ENCODE data around the gene PRDM12. TPM values are rescaled to one million over a fixed set of nuclear protein-coding genes. Genes with fewer than 3 reads are reported as not detected.

Gene PRDM12
- total RNA-seq, 1 donor from 2014 or later, result not detected

- DNase-seq (ENCODE audit: extremely low read depth, low read depth, low spot score), result no peak
These were observed 28.4 kb upstream of the PRDM12 start for GRCh38 chr9:130635721-130636647.

- DNase-seq (ENCODE audit: extremely low read depth, low read depth, low spot score), result no peak
These were observed 27.8 kb upstream of the PRDM12 start for GRCh38 chr9:130636648-130637020.

GRCh38 chr9:130638284-130639123, 25.9 kb upstream of the PRDM12 start:
- no peak for DNase-seq (ENCODE audit: extremely low read depth, low read depth, low spot score)

GRCh38 chr9:130639124-130639765, 25.1 kb upstream of the PRDM12 start:
- DNase-seq (ENCODE audit: extremely low read depth, low read depth, low spot score), result no peak

GRCh38 chr9:130639866-130640555, 24.4 kb upstream of the PRDM12 start:
- no peak for DNase-seq (ENCODE audit: extremely low read depth, low read depth, low spot score)

- DNase-seq (ENCODE audit: extremely low read depth, low read depth, low spot score), result no peak
These were observed 23.7 kb upstream of the PRDM12 start for GRCh38 chr9:130640681-130641080.

- no peak for DNase-seq (ENCODE audit: extremely low read depth, low read depth, low spot score)
These were observed 21.5 kb upstream of the PRDM12 start for GRCh38 chr9:130642926-130643325.

- DNase-seq (ENCODE audit: extremely low read depth, low read depth, low spot score), result no peak
These were observed 13.2 kb upstream of the PRDM12 start for GRCh38 chr9:130651221-130651620.

- no peak for DNase-seq (ENCODE audit: extremely low read depth, low read depth, low spot score)
These were observed 12.6 kb upstream of the PRDM12 start for GRCh38 chr9:130651752-130652151.

GRCh38 chr9:130654879-130655278, 9.5 kb upstream of the PRDM12 start:
- DNase-seq (ENCODE audit: extremely low read depth, low read depth, low spot score), result no peak

- DNase-seq (ENCODE audit: extremely low read depth, low read depth, low spot score), result no peak
These were observed 5.3 kb upstream of the PRDM12 start for GRCh38 chr9:130658893-130659698.

- no peak for DNase-seq (ENCODE audit: extremely low read depth, low read depth, low spot score)
These were observed 4.6 kb upstream of the PRDM12 start for GRCh38 chr9:130659699-130660248.

GRCh38 chr9:130660326-130660682, 4.1 kb upstream of the PRDM12 start:
- DNase-seq (ENCODE audit: extremely low read depth, low read depth, low spot score), result no peak

- DNase-seq (ENCODE audit: extremely low read depth, low read depth, low spot score), result no peak
These were observed 3.5 kb upstream of the PRDM12 start for GRCh38 chr9:130660683-130661450.

GRCh38 chr9:130661451-130662098, 2.8 kb upstream of the PRDM12 start:
- no peak for DNase-seq (ENCODE audit: extremely low read depth, low read depth, low spot score)

GRCh38 chr9:130662099-130662969, 2.1 kb upstream of the PRDM12 start:
- DNase-seq (ENCODE audit: extremely low read depth, low read depth, low spot score), result no peak

GRCh38 chr9:130662970-130663257, 1.5 kb upstream of the PRDM12 start:
- DNase-seq (ENCODE audit: extremely low read depth, low read depth, low spot score), result no peak
